ENCODE results near the gene CEACAM16.

- no peak for TF ChIP-seq CTCF (conservative IDR thresholded peaks at IDR 0.05; ENCODE audit: low read length)
- no peak for TF ChIP-seq EZH2phosphoT487 (IDR thresholded peaks at IDR 0.05; ENCODE audit: borderline replicate concordance, low read depth, low read length)
Observed at GRCh38 chr19:44719262-44719701, 20.3 kb downstream of the CEACAM16 start.

Measured in OCI-LY7 (cell line).